Ishikawa (cell line): Measurements from ENCODE around the gene GLDC.

Experiments
- CEBPB ChIP-seq: IDR thresholded peaks from 2 replicates; pipeline ENCODE4 v1.6.1; 2012
- CREB1 ChIP-seq: IDR thresholded peaks from 2 replicates; pipeline ENCODE4 v1.6.1; 2012; ENCODE audit warnings: low read depth
- EGR1 ChIP-seq: IDR thresholded peaks from 2 replicates; pipeline ENCODE4 v1.6.1; 2012
- FOXM1 ChIP-seq: IDR thresholded peaks from 2 replicates; pipeline ENCODE4 v1.6.1; 2012; ENCODE audit warnings: low read depth, borderline replicate concordance
- NFIC ChIP-seq: IDR thresholded peaks from 2 replicates; pipeline ENCODE4 v1.6.1; 2012
- RAD21 ChIP-seq: IDR thresholded peaks from 2 replicates; pipeline ENCODE4 v1.6.1; 2012; ENCODE audit warnings: low read depth
- TAF1 ChIP-seq: IDR thresholded peaks from 2 replicates; pipeline ENCODE4 v1.6.1; 2012; ENCODE audit warnings: low read depth, mild to moderate bottlenecking
- TCF12 ChIP-seq: IDR thresholded peaks from 2 replicates; pipeline ENCODE4 v1.6.1; 2012; ENCODE audit warnings: low read depth
- TEAD4 ChIP-seq: IDR thresholded peaks from 2 replicates; pipeline ENCODE4 v1.6.1; 2012
- YY1 ChIP-seq: IDR thresholded peaks from 2 replicates; pipeline ENCODE4 v1.6.1; 2012; ENCODE audit warnings: low read depth
- ZBTB7A ChIP-seq: IDR thresholded peaks from 2 replicates; pipeline ENCODE4 v1.6.1; 2012; ENCODE audit warnings: low read depth
- TF ChIP-seq, protein P1 (sequence below): IDR thresholded peaks from 2 replicates; pipeline ENCODE4 v1.6.1; 2012
- TF ChIP-seq, protein P2 (sequence below): IDR thresholded peaks from 2 replicates; pipeline ENCODE4 v1.6.1; 2012; ENCODE audit warnings: low read depth, mild to moderate bottlenecking
- TF ChIP-seq, protein P3 (sequence below): IDR thresholded peaks from 2 replicates; pipeline ENCODE4 v1.6.1; 2012

GLDC gene

DNA sequence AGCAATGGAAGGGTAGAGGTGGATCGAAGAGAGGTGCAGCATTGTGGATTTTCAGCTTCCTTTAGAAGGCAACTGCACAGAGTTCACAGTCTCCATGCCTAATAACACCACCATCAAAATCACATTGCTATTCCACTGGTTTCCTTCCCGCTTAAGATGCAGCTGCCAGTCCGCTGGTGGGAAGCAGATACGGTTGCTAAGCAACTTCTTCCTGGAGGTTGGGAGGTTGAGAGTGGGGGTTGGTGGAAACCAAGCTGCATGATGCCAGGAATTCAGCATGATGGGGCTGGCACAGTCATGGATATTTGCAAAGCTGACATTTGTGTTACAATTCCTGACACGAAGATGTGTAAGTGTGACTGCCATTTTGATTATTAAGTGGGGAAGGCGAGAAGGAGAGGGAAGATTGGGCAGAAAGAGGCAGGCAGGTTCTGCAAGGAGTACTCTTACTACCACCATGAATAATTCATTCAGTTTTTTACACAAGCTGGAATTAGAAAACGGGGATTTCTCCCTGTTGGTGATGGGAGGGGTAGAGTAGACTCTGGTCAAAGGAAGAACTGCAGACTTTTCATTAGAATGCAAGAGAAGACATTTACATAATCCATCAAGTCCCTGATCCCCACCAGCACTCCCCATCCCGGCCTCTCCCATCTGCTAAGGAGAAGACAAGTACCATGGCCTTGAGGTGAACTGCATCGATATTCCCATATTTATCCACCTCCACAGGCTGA is 87.5 kb downstream of the GLDC start:
- TF ChIP-seq TAF1 = no peak
- no peak for TF ChIP-seq ZBTB7A

DNA sequence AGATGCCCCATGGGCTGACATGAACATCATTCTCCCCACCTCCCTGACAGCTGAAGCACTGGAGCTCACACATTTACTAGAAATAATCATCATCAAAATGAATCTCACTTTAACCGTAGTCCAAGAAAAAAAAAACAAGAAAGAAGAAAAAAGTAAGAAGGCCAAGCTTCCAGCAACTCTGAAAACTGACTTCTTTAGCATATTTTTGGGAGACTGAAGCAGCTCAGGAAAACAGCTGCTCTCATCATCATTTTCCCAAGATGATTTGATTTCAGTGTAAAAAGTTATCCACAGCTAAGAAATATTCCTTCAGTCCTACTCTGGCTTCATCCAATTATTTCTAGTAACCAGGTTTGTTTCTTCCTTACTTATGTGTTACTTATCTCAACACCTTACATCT is 91.7 kb downstream of the GLDC start:
- no peak for TF ChIP-seq EGR1
- no peak for TF ChIP-seq CEBPB
- TF ChIP-seq YY1 = no peak
- TF ChIP-seq, protein P1, sequence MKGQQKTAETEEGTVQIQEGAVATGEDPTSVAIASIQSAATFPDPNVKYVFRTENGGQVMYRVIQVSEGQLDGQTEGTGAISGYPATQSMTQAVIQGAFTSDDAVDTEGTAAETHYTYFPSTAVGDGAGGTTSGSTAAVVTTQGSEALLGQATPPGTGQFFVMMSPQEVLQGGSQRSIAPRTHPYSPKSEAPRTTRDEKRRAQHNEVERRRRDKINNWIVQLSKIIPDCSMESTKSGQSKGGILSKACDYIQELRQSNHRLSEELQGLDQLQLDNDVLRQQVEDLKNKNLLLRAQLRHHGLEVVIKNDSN = no peak
- TF ChIP-seq, protein P2, sequence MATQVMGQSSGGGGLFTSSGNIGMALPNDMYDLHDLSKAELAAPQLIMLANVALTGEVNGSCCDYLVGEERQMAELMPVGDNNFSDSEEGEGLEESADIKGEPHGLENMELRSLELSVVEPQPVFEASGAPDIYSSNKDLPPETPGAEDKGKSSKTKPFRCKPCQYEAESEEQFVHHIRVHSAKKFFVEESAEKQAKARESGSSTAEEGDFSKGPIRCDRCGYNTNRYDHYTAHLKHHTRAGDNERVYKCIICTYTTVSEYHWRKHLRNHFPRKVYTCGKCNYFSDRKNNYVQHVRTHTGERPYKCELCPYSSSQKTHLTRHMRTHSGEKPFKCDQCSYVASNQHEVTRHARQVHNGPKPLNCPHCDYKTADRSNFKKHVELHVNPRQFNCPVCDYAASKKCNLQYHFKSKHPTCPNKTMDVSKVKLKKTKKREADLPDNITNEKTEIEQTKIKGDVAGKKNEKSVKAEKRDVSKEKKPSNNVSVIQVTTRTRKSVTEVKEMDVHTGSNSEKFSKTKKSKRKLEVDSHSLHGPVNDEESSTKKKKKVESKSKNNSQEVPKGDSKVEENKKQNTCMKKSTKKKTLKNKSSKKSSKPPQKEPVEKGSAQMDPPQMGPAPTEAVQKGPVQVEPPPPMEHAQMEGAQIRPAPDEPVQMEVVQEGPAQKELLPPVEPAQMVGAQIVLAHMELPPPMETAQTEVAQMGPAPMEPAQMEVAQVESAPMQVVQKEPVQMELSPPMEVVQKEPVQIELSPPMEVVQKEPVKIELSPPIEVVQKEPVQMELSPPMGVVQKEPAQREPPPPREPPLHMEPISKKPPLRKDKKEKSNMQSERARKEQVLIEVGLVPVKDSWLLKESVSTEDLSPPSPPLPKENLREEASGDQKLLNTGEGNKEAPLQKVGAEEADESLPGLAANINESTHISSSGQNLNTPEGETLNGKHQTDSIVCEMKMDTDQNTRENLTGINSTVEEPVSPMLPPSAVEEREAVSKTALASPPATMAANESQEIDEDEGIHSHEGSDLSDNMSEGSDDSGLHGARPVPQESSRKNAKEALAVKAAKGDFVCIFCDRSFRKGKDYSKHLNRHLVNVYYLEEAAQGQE = no peak

DNA sequence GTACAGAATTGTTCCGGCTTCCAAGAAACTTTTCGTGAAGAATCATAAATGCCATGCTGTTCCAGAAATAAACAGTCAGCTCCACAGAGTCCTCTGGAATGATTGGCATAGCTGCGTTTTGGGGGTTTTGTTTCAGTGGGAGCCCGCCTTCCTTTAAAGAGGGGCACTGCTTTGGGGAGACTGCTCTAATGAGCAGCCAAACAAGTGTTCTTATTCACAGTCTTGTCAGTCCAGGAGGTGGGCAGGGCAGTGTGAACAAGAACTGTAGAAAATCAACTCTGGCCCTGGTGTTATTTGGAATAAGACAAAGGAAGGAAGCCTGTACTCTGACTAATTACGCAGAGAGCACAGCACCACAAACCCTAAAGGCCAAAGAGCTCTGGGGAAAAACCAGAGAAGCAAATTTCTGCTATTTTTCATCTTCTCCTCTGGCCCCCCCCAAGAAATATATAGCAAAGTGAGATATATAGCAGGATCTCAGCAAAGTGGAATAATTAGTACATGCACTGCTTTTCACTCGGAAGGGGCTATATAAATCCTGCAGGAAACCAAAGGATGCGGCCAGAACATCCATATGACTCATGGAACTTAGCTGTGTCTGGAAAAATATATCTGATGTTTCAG is 92.9 kb downstream of the GLDC start:
- TF ChIP-seq FOXM1 = no peak
- TF ChIP-seq NFIC = no peak
- TF ChIP-seq, protein P3, sequence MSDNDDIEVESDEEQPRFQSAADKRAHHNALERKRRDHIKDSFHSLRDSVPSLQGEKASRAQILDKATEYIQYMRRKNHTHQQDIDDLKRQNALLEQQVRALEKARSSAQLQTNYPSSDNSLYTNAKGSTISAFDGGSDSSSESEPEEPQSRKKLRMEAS = no peak
- TF ChIP-seq ZBTB7A = no peak
- TF ChIP-seq, protein P1 = no peak
- no peak for TF ChIP-seq YY1
- TF ChIP-seq TAF1 = no peak
- no peak for TF ChIP-seq RAD21
- TF ChIP-seq, protein P2 = no peak
- no peak for TF ChIP-seq CREB1

DNA sequence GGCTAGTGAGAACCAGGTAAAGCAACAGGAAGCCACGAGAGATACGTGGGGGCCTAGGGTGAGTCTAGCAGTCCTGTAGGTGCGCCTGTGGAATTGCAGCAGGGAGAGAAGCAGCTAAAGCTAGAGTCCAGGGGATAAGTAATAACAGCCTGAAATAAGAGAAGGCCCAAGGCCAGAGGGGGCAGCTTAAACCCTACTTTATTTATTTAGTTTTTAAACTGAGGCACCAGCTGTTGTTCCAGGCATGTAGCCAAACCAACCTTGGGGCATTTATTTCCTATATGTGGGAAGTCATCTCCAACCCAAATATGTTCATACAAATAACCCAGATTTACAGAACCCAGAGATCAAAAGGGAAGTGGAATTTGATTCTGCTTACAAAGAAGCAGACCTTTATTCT is 93.5 kb downstream of the GLDC start:
- TF ChIP-seq YY1 = no peak
- TF ChIP-seq, protein P3 = no peak
- no peak for TF ChIP-seq TEAD4
- no peak for TF ChIP-seq ZBTB7A
- no peak for TF ChIP-seq RAD21
- no peak for TF ChIP-seq TAF1
- TF ChIP-seq CEBPB = no peak
- no peak for TF ChIP-seq CREB1
- no peak for TF ChIP-seq EGR1
- TF ChIP-seq TCF12 = no peak
- TF ChIP-seq, protein P2 = no peak
- no peak for TF ChIP-seq FOXM1
- no peak for TF ChIP-seq NFIC
- TF ChIP-seq, protein P1 = no peak
